ENCODE results near the gene SHF.

DNA sequence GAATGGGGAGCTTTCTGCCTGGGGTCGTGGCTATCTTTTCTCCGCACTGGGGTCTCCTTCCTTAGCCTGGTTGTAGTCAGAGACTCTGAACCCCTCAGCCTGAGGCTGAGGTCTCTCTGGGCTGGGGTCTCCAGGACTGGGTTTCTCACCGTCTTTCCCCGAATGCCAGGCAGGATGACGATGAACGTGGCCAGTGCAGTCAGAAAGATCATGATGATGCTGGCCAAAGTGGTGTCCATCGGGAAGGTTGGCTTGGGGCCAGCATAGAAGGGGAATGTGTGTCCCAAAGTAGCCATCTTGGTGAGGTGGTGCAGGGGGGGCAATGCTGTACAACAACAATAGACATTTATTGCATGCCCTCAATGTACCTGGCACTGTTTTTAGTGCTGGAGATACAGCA is 65.0 kb downstream of the SHF start:
- TF ChIP-seq, protein P1, sequence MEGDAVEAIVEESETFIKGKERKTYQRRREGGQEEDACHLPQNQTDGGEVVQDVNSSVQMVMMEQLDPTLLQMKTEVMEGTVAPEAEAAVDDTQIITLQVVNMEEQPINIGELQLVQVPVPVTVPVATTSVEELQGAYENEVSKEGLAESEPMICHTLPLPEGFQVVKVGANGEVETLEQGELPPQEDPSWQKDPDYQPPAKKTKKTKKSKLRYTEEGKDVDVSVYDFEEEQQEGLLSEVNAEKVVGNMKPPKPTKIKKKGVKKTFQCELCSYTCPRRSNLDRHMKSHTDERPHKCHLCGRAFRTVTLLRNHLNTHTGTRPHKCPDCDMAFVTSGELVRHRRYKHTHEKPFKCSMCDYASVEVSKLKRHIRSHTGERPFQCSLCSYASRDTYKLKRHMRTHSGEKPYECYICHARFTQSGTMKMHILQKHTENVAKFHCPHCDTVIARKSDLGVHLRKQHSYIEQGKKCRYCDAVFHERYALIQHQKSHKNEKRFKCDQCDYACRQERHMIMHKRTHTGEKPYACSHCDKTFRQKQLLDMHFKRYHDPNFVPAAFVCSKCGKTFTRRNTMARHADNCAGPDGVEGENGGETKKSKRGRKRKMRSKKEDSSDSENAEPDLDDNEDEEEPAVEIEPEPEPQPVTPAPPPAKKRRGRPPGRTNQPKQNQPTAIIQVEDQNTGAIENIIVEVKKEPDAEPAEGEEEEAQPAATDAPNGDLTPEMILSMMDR (optimal IDR thresholded peaks at IDR 0.05 in 1 of 3, IDR thresholded peaks at IDR 0.05 in 1 of 3, conservative IDR thresholded peaks at IDR 0.05 in 1 of 3; ENCODE audit: extremely low read depth in 1 of 3, insufficient read depth in 2 of 3, low read length in 3 of 3) = no peak
- no peak for TF ChIP-seq EZH2 (IDR thresholded peaks at IDR 0.05; ENCODE audit: low read length)

Data from keratinocyte (primary cell).